ENCODE results near the gene ALG9. TPM values are rescaled to one million over a fixed set of nuclear protein-coding genes. Genes with fewer than 3 reads are reported as not detected.
A peak's percentile ranks its signal among the peaks of the same experiment; 100 is the strongest.

The ALG9 gene
- total and polyA plus RNA-seq, 7 donors: 9.6 to 21.9 (median 15.3) TPM

- Histone ChIP-seq H3K4me3 (no peak overlapping the region), H3K4me1 (peaks cover 18% of the 10 kb centered on the region), H3K9me3 (no peaks in the 10 kb centered on the region), H3K27ac (no peak overlapping the region), H3K36me3 (ENCODE audit: insufficient read depth in 1 of 2, low read depth in 1 of 2) (peaks cover 11 to 70% of the 10 kb centered on the region in 2 donors), H3K27me3 (ENCODE audit: insufficient read depth in 3 of 3, low read length in 2 of 3) (no peaks in the 10 kb centered on the region)
- peak in 2 of 4 donors; percentile 21 to 32 for ATAC-seq
- intact Hi-C loops (cut with DNase I): loop anchor here in 1 of 2 donors (5.0 kb wide), 1 partner anchor 161 kb away; the partner anchor contains the start of gene SIK2
- DNase-seq: no peak
- no peak for TF ChIP-seq CTCF (IDR thresholded peaks at IDR 0.05)
- 81 to 91% (median 85%) methylated on average over 3 of the region's 3 CpGs for WGBS, 3 donors
Observed at GRCh38 chr11:111762981-111763643, 108.3 kb downstream of the ALG9 start.

- H3K27ac ChIP-seq: no peak overlapping the region
- 92 to 97% (median 96%) methylated on average over 5 of the region's 5 CpGs for WGBS, 3 donors
- TF ChIP-seq CTCF (IDR thresholded peaks at IDR 0.05): no peak
- DNase-seq (no peak), ATAC-seq (no peak)
- H3K27me3 ChIP-seq (ENCODE audit: insufficient read depth in 3 of 3, low read length in 2 of 3): no peaks in the 10 kb centered on the region
- no peak overlapping the region for H3K4me3 ChIP-seq
- intact Hi-C loops (cut with DNase I): loop anchor here in 1 of 2 donors (5.0 kb wide), 1 partner anchor 160 kb away; the partner anchor contains the start of gene SIK2
- peaks cover 11 to 76% of the 10 kb centered on the region in 2 donors for H3K36me3 ChIP-seq (ENCODE audit: insufficient read depth in 1 of 2, low read depth in 1 of 2)
- H3K4me1 ChIP-seq: peaks cover 18% of the 10 kb centered on the region
- H3K9me3 ChIP-seq: no peaks in the 10 kb centered on the region
Observed at GRCh38 chr11:111762526-111762925, 108.9 kb downstream of the ALG9 start.

- no peaks in the 10 kb centered on the region for H3K9me3 ChIP-seq
- 71 to 80% (median 74%) methylated on average over 4 of the region's 4 CpGs for WGBS, 3 donors
- intact Hi-C loops (cut with DNase I): loop anchor here in 1 of 2 donors (5.0 kb wide), 1 partner anchor 159 kb away; the partner anchor contains the start of gene SIK2
- no peak for DNase-seq
- no peak for TF ChIP-seq CTCF (IDR thresholded peaks at IDR 0.05)
- H3K27me3 ChIP-seq (ENCODE audit: insufficient read depth in 3 of 3, low read length in 2 of 3): no peaks in the 10 kb centered on the region
- peaks cover 11 to 91% of the 10 kb centered on the region in 2 donors for H3K36me3 ChIP-seq (ENCODE audit: insufficient read depth in 1 of 2, low read depth in 1 of 2)
- ATAC-seq: no peak
- H3K4me1 ChIP-seq: peaks cover 18% of the 10 kb centered on the region
- no peak overlapping the region for H3K27ac ChIP-seq
- H3K4me3 ChIP-seq: no peak overlapping the region
Observed at GRCh38 chr11:111761036-111761435, 110.3 kb downstream of the ALG9 start.

GRCh38 chr11:111759778-111760407 lies 111.5 kb downstream of the ALG9 start:
- Histone ChIP-seq H3K27ac (peak overlapping the region; percentile 27), H3K27me3 (ENCODE audit: insufficient read depth in 3 of 3, low read length in 2 of 3) (no peaks in the 10 kb centered on the region), H3K4me1 (peaks cover 15% of the 10 kb centered on the region), H3K4me3 (no peak overlapping the region), H3K36me3 (ENCODE audit: insufficient read depth in 1 of 2, low read depth in 1 of 2) (peaks cover 11 to 100% of the 10 kb centered on the region in 2 donors), H3K9me3 (no peaks in the 10 kb centered on the region)
- WGBS, 3 donors: 63 to 72% (median 66%) methylated on average over 5 of the region's 5 CpGs
- intact Hi-C loops (cut with DNase I): loop anchor here in 1 of 2 donors (5.0 kb wide), 1 partner anchor 158 kb away; the partner anchor contains the start of gene SIK2
- ATAC-seq (no peak), DNase-seq (no peak)
- TF ChIP-seq CTCF (IDR thresholded peaks at IDR 0.05): no peak
